Measurements from ENCODE around the gene ASPDH.

DNA sequence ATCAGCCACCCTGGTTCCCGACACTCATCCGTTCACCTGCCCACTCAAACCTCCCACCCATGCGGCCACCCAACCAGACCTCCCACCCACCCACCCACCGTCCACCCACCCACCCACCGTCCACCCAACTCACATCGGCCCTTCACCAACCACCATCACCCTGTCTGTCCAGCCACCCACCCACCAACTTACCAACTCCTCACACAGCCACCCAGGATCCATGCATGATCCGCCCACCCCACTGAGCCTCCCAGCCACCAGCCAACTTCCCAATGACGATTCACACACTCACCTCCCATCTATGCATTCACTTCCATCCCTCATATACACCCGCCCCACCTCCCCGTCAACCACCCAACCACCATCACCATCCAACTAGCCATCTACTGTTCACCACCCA is 7.0 kb downstream of the ASPDH start:
- TF ChIP-seq EZH2 (IDR thresholded peaks at IDR 0.05; ENCODE audit: insufficient read depth, poor library complexity, severe bottlenecking) (no peak), EZH2phosphoT487 (IDR thresholded peaks at IDR 0.05; ENCODE audit: insufficient read depth, low read depth) (no peak)

Measured in GM23248 (cell line).